ENCODE data around the gene PLXNA4. TPM values are rescaled to one million over a fixed set of nuclear protein-coding genes. Genes with fewer than 3 reads are reported as not detected.

PLXNA4 gene
- total and polyA plus RNA-seq, 2 experiments from 2014 or later, result 0.08 to 0.80 TPM

- no peaks in the 10 kb centered on the region for H3K4me1 ChIP-seq (ENCODE audit: insufficient read depth)
- H3K27ac Mint-ChIP-seq, result no peak overlapping the region
- no peaks in the 10 kb centered on the region for H3K36me3 Mint-ChIP-seq (ENCODE audit: low read depth)
- H4K20me1 ChIP-seq (replicated peaks; ENCODE audit: insufficient read depth), result no peaks in the 10 kb centered on the region
- H3K27ac ChIP-seq (ENCODE audit: low read depth), result no peak overlapping the region
- TF ChIP-seq ZNF331 (CRISPR knock-in tag; IDR thresholded peaks at IDR 0.05; ENCODE audit: low read depth) (no peak), NANOG (IDR thresholded peaks at IDR 0.05; ENCODE audit: borderline replicate concordance) (no peak), CREB1 (CRISPR knock-in tag; IDR thresholded peaks at IDR 0.05; ENCODE audit: low read depth) (no peak), CTCF (conservative IDR thresholded peaks at IDR 0.05; ENCODE audit: low read depth in 2 of 2) (no peak), EZH2phosphoT487 (IDR thresholded peaks at IDR 0.05; ENCODE audit: unreplicated experiment) (no peak), ETS1 (IDR thresholded peaks at IDR 0.05) (no peak), JUNB (IDR thresholded peaks at IDR 0.05; ENCODE audit: unreplicated experiment) (no peak), EZH2 (IDR thresholded peaks at IDR 0.05; ENCODE audit: low read depth, unreplicated experiment) (no peak), STAT1 (IDR thresholded peaks at IDR 0.05; ENCODE audit: unreplicated experiment) (no peak), REST (IDR thresholded peaks at IDR 0.05; ENCODE audit: unreplicated experiment) (no peak), POLR2AphosphoS5 (IDR thresholded peaks at IDR 0.05; ENCODE audit: low read depth) (no peak), ZNF114 (CRISPR knock-in tag; IDR thresholded peaks at IDR 0.05) (no peak)
- TF ChIP-seq, protein P1, sequence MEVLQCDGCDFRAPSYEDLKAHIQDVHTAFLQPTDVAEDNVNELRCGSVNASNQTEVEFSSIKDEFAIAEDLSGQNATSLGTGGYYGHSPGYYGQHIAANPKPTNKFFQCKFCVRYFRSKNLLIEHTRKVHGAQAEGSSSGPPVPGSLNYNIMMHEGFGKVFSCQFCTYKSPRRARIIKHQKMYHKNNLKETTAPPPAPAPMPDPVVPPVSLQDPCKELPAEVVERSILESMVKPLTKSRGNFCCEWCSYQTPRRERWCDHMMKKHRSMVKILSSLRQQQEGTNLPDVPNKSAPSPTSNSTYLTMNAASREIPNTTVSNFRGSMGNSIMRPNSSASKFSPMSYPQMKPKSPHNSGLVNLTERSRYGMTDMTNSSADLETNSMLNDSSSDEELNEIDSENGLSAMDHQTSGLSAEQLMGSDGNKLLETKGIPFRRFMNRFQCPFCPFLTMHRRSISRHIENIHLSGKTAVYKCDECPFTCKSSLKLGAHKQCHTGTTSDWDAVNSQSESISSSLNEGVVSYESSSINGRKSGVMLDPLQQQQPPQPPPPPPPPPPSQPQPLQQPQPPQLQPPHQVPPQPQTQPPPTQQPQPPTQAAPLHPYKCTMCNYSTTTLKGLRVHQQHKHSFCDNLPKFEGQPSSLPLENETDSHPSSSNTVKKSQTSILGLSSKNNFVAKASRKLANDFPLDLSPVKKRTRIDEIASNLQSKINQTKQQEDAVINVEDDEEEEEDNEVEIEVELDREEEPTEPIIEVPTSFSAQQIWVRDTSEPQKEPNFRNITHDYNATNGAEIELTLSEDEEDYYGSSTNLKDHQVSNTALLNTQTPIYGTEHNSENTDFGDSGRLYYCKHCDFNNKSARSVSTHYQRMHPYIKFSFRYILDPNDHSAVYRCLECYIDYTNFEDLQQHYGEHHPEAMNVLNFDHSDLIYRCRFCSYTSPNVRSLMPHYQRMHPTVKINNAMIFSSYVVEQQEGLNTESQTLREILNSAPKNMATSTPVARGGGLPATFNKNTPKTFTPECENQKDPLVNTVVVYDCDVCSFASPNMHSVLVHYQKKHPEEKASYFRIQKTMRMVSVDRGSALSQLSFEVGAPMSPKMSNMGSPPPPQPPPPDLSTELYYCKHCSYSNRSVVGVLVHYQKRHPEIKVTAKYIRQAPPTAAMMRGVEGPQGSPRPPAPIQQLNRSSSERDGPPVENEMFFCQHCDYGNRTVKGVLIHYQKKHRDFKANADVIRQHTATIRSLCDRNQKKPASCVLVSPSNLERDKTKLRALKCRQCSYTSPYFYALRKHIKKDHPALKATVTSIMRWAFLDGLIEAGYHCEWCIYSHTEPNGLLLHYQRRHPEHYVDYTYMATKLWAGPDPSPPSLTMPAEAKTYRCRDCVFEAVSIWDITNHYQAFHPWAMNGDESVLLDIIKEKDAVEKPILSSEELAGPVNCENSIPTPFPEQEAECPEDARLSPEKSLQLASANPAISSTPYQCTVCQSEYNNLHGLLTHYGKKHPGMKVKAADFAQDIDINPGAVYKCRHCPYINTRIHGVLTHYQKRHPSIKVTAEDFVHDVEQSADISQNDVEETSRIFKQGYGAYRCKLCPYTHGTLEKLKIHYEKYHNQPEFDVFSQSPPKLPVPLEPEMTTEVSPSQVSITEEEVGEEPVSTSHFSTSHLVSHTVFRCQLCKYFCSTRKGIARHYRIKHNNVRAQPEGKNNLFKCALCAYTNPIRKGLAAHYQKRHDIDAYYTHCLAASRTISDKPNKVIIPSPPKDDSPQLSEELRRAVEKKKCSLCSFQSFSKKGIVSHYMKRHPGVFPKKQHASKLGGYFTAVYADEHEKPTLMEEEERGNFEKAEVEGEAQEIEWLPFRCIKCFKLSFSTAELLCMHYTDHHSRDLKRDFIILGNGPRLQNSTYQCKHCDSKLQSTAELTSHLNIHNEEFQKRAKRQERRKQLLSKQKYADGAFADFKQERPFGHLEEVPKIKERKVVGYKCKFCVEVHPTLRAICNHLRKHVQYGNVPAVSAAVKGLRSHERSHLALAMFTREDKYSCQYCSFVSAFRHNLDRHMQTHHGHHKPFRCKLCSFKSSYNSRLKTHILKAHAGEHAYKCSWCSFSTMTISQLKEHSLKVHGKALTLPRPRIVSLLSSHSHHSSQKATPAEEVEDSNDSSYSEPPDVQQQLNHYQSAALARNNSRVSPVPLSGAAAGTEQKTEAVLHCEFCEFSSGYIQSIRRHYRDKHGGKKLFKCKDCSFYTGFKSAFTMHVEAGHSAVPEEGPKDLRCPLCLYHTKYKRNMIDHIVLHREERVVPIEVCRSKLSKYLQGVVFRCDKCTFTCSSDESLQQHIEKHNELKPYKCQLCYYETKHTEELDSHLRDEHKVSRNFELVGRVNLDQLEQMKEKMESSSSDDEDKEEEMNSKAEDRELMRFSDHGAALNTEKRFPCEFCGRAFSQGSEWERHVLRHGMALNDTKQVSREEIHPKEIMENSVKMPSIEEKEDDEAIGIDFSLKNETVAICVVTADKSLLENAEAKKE (CRISPR knock-in tag; IDR thresholded peaks at IDR 0.05), result no peak
- H3K36me3 ChIP-seq (ENCODE audit: insufficient read depth), result no peaks in the 10 kb centered on the region
- no peaks in the 10 kb centered on the region for H3K27me3 ChIP-seq (ENCODE audit: insufficient read depth)
- no peak overlapping the region for H3K4me3 Mint-ChIP-seq
- H3K4me2 ChIP-seq, result no peak overlapping the region
- peaks cover 7% of the 10 kb centered on the region for H3K27me3 Mint-ChIP-seq (ENCODE audit: insufficient read depth, low read depth, poor library complexity)
- peaks cover 9% of the 10 kb centered on the region for H3K9me2 ChIP-seq (ENCODE audit: insufficient read depth)
- no peak overlapping the region for H3K4me3 ChIP-seq
- no peaks in the 10 kb centered on the region for H3F3A ChIP-seq (replicated peaks; ENCODE audit: low read depth)
- no peaks in the 10 kb centered on the region for H3K79me2 ChIP-seq (replicated peaks; ENCODE audit: insufficient read depth)
- no peaks in the 10 kb centered on the region for H3K9me3 Mint-ChIP-seq
- H3K4me1 Mint-ChIP-seq, result no peaks in the 10 kb centered on the region
- no peak overlapping the region for H2AFZ ChIP-seq
- no peak for DNase-seq (ENCODE audit: low spot score)
- no peak for ATAC-seq
Observed at GRCh38 chr7:132097550-132098134, 478.6 kb downstream of the PLXNA4 start.

Measured in GM23338 (cell line).